H1 (cell line): ENCODE measurements around the gene TWSG1. TPM values are rescaled to one million over a fixed set of nuclear protein-coding genes. Genes with fewer than 3 reads are reported as not detected.

ENCODE experiments used
- CTCF ChIA-PET: fragments of 300-600 bp; sonication (Branson Sonifier 250); formaldehyde crosslinking; loops from one replicate; lab custom pipeline; 2021; ENCODE audit not compliant: partially characterized antibody; lab: Charles Lee
- POLR2A ChIA-PET: fragments of 300-600 bp; sonication (Branson Sonifier 250); formaldehyde crosslinking; loops from one replicate; lab custom pipeline; 2021; ENCODE audit warnings: inconsistent platforms; ENCODE audit not compliant: partially characterized antibody; lab: Charles Lee
- DNase-seq, 2 experiments: peaks; one replicate each; pipeline versions ENCODE4 v3.0.0 to v3.0.0-alpha.2; 2010 to 2022; ENCODE audit warnings: low spot score in 2 of 2, low read depth in 1 of 2, mixed read lengths in 1 of 2
- FAIRE-seq: peaks from 2 replicates; lab custom pipeline; 2011; peaks lifted over from hg19 to GRCh38; lab: Jason Lieb, UNC
- H2AFZ ChIP-seq: 2 replicates; pipeline ENCODE4 v1.8.1; 2012; ENCODE audit warnings: low read length, inconsistent platforms
- H2AK5ac ChIP-seq: 2 replicates; pipeline ENCODE4 v1.6.1; 2013; ENCODE audit warnings: low read depth, low read length
- H2BK120ac ChIP-seq: replicated peaks from 2 replicates; pipeline ENCODE3; 2013; ENCODE audit warnings: low read depth, low read length, inconsistent platforms
- H2BK12ac ChIP-seq: 2 replicates; pipeline ENCODE4 v1.6.1; 2013; ENCODE audit warnings: low read depth, low read length
- H2BK15ac ChIP-seq: 2 replicates; pipeline ENCODE4 v1.6.1; 2013; ENCODE audit warnings: low read length
- H2BK20ac ChIP-seq: 2 replicates; pipeline ENCODE4 v1.6.1; 2013; ENCODE audit warnings: low read length
- H2BK5ac ChIP-seq: 2 replicates; pipeline ENCODE4 v1.6.1; 2013; ENCODE audit warnings: low read depth, low read length
- H3K14ac ChIP-seq: 2 replicates; pipeline ENCODE4 v1.6.1; 2013; ENCODE audit warnings: inconsistent platforms; ENCODE audit not compliant: insufficient read length
- H3K18ac ChIP-seq: 2 replicates; pipeline ENCODE4 v1.6.1; 2013; ENCODE audit warnings: low read length; ENCODE audit errors: extremely low read depth
- H3K23ac ChIP-seq: 2 replicates; pipeline ENCODE4 v1.6.1; 2013; ENCODE audit warnings: inconsistent platforms; ENCODE audit not compliant: insufficient read length
- H3K23me2 ChIP-seq: 2 replicates; pipeline ENCODE4 v1.6.1; 2013; ENCODE audit warnings: low read depth, low read length
- H3K27ac ChIP-seq: 2 replicates; pipeline ENCODE4 v1.6.1; 2011; ENCODE audit warnings: low read depth, low read length, inconsistent platforms
- H3K27me3 ChIP-seq, 4 experiments: replicated peaks in 1 of 4; 1 replicate in 1 of 4; 2 replicates in 3 of 4; pipeline versions ENCODE4 v1.6.1 to v1.8.1; 2011 to 2013; ENCODE audit warnings: low read length in 3 of 4, mild to moderate bottlenecking in 3 of 4, inconsistent platforms in 2 of 4, mixed read lengths in 2 of 4, moderate library complexity in 1 of 4; ENCODE audit not compliant: control insufficient read depth in 3 of 4, insufficient read depth in 3 of 4; ENCODE audit errors: extremely low read depth in 1 of 4
- H3K36me3 ChIP-seq, 4 experiments: 2 replicates each; pipeline versions ENCODE4 v1.6.1 to v1.8.1; 2011 to 2013; ENCODE audit warnings: mild to moderate bottlenecking in 4 of 4, low read length in 3 of 4, moderate library complexity in 2 of 4, control low read depth in 1 of 4, inconsistent platforms in 1 of 4; ENCODE audit not compliant: insufficient read depth in 4 of 4, control insufficient read depth in 2 of 4
- H3K4ac ChIP-seq: replicated peaks from 2 replicates; pipeline ENCODE3; 2013; ENCODE audit warnings: low read length, low read depth, mixed read lengths, inconsistent platforms; ENCODE audit not compliant: insufficient read length
- H3K4me1 ChIP-seq, 4 experiments: replicated peaks in 1 of 4; 1 replicate in 1 of 4; 2 replicates in 3 of 4; pipeline versions ENCODE4 v1.6.1 to v1.8.1; 2011 to 2013; ENCODE audit warnings: low read length in 3 of 4, inconsistent platforms in 2 of 4, mixed read lengths in 1 of 4; ENCODE audit not compliant: insufficient read depth in 4 of 4, control insufficient read depth in 3 of 4
- H3K4me2 ChIP-seq, 2 experiments: 2 replicates each; pipeline versions ENCODE4 v1.6.1 to v1.8.1; 2011 to 2013; ENCODE audit warnings: low read depth in 2 of 2, low read length in 2 of 2, control low read depth in 1 of 2, inconsistent platforms in 1 of 2, mild to moderate bottlenecking in 1 of 2; ENCODE audit not compliant: insufficient read depth in 1 of 2
- H3K4me3 ChIP-seq, 4 experiments: fragments of 200-600, 300-600 bp in 1 of 4; sonication (generic), shearing (Covaris generic), sonication (Bioruptor Twin) in 1 of 4; 2 replicates each; pipeline versions ENCODE4 v1.5.1 to v1.8.1; 2011 to 2016; ENCODE audit warnings: low read length in 4 of 4, low read depth in 3 of 4, control low read depth in 2 of 4, inconsistent platforms in 2 of 4, mild to moderate bottlenecking in 2 of 4, mixed read lengths in 1 of 4, moderate library complexity in 1 of 4; ENCODE audit not compliant: insufficient read depth in 2 of 4; ENCODE audit errors: extremely low read depth in 1 of 4
- H3K56ac ChIP-seq: replicated peaks from 2 replicates; pipeline ENCODE3; 2013; ENCODE audit warnings: low read depth, mild to moderate bottlenecking, mixed read lengths, low read length, inconsistent platforms; ENCODE audit not compliant: insufficient read length
- H3K79me1 ChIP-seq: 2 replicates; pipeline ENCODE4 v1.6.1; 2013; ENCODE audit warnings: low read depth, low read length, control low read depth
- H3K79me2 ChIP-seq, 2 experiments: 2 replicates each; pipeline versions ENCODE4 v1.6.1 to v1.8.1; 2012 to 2013; ENCODE audit warnings: low read length in 2 of 2, mild to moderate bottlenecking in 2 of 2, inconsistent platforms in 1 of 2; ENCODE audit not compliant: insufficient read depth in 2 of 2, control insufficient read depth in 1 of 2
- H3K9ac ChIP-seq, 4 experiments: replicated peaks in 1 of 4; 1 replicate in 1 of 4; 2 replicates in 3 of 4; pipeline versions ENCODE4 v1.6.1 to v1.8.1; 2011 to 2013; ENCODE audit warnings: low read depth in 3 of 4, low read length in 3 of 4, control low read depth in 2 of 4, mild to moderate bottlenecking in 2 of 4, moderate library complexity in 2 of 4, inconsistent platforms in 1 of 4; ENCODE audit errors: extremely low read depth in 1 of 4
- H3K9me3 ChIP-seq, 2 experiments: 2 replicates each; pipeline versions ENCODE4 v1.6.1 to v1.8.1; 2012 to 2013; ENCODE audit warnings: mild to moderate bottlenecking in 2 of 2, moderate library complexity in 2 of 2, control low read depth in 1 of 2, inconsistent platforms in 1 of 2, low read depth in 1 of 2, low read length in 1 of 2, mixed read lengths in 1 of 2; ENCODE audit not compliant: insufficient read depth in 2 of 2
- H4K20me1 ChIP-seq, 2 experiments: replicated peaks in 1 of 2; 2 replicates each; pipeline versions ENCODE3 to v1.8.1; 2011 to 2013; ENCODE audit warnings: inconsistent platforms in 2 of 2, low read length in 2 of 2, mild to moderate bottlenecking in 1 of 2; ENCODE audit not compliant: insufficient read depth in 2 of 2, control insufficient read depth in 1 of 2
- H4K5ac ChIP-seq: 2 replicates; pipeline ENCODE4 v1.6.1; 2013; ENCODE audit warnings: low read length, low read depth, mixed read lengths, inconsistent platforms; ENCODE audit not compliant: insufficient read length
- H4K8ac ChIP-seq: 2 replicates; pipeline ENCODE4 v1.8.0; 2013; ENCODE audit warnings: mild to moderate bottlenecking, moderate library complexity, low read length, inconsistent platforms; ENCODE audit not compliant: insufficient read depth; ENCODE audit errors: extremely low read depth
- H4K91ac ChIP-seq: replicated peaks from 2 replicates; pipeline ENCODE3; 2013; ENCODE audit warnings: low read length, mixed read lengths, inconsistent platforms; ENCODE audit not compliant: insufficient read length
- ASH2L ChIP-seq: fragments of 200-600, 300-600 bp; sonication (generic); IDR thresholded peaks from one replicate; pipeline ENCODE4 v1.7.1; 2017; ENCODE audit warnings: low read length
- CTBP2 ChIP-seq: IDR thresholded peaks from 2 replicates; pipeline ENCODE4 v1.7.0; 2011; ENCODE audit warnings: borderline replicate concordance, mild to moderate bottlenecking, moderate library complexity, mixed read lengths, low read length; ENCODE audit not compliant: insufficient read depth, insufficient read length
- EZH2 ChIP-seq: fragments of 200-600 bp; sonication (generic); IDR thresholded peaks from 2 replicates; pipeline ENCODE4 v1.7.1; 2012; ENCODE audit warnings: low read depth, mild to moderate bottlenecking, moderate library complexity, low read length, inconsistent platforms; ENCODE audit not compliant: severe bottlenecking
- FOSL1 ChIP-seq: IDR thresholded peaks from 2 replicates; pipeline ENCODE4 v1.6.1; 2011; ENCODE audit warnings: mild to moderate bottlenecking, low read depth, low read length, moderate library complexity; ENCODE audit not compliant: insufficient read depth
- KDM5A ChIP-seq: fragments of 200-600 bp; IDR thresholded peaks from 2 replicates; pipeline ENCODE4 v1.7.1; 2012; ENCODE audit warnings: mild to moderate bottlenecking, low read length, inconsistent platforms, mixed read lengths
- NANOG ChIP-seq: IDR thresholded peaks from 2 replicates; pipeline ENCODE4 v1.6.1; 2011; ENCODE audit warnings: low read length, low read depth, mild to moderate bottlenecking, inconsistent platforms; ENCODE audit not compliant: insufficient read depth, poor library complexity, severe bottlenecking
- PHF8 ChIP-seq: fragments of 200-600 bp; sonication (generic); conservative IDR thresholded peaks from 2 replicates; pipeline ENCODE4 v1.7.1; 2012; ENCODE audit warnings: low read depth, mild to moderate bottlenecking, inconsistent platforms, low read length, moderate library complexity
- POU5F1 ChIP-seq: IDR thresholded peaks from 2 replicates; pipeline ENCODE4 v1.6.1; 2011; ENCODE audit warnings: low read depth, mild to moderate bottlenecking, low read length, moderate library complexity
- SIRT6 ChIP-seq: IDR thresholded peaks from one replicate; pipeline ENCODE4 v1.7.1; 2012; ENCODE audit warnings: low read length, inconsistent platforms
- SP4 ChIP-seq: IDR thresholded peaks from 2 replicates; pipeline ENCODE4 v1.6.1; 2012; ENCODE audit warnings: low read length, inconsistent platforms
- USF2 ChIP-seq: IDR thresholded peaks from 2 replicates; pipeline ENCODE4 v1.6.1; 2011; ENCODE audit warnings: low read length, improper control_type of control experiment
- WGBS, 2 experiments: shearing (Covaris generic) in 1 of 2; methylation state at CpG; one replicate each; pipeline versions ENCODE4 v1.1.6 to v1.1.7; 2013 to 2015; ENCODE audit warnings: low lambda C conversion rate in 2 of 2, mixed read lengths in 2 of 2, inconsistent platforms in 1 of 2, low coverage in 1 of 2, missing lambda C conversion rate in 1 of 2; ENCODE audit not compliant: insufficient replicate concordance in 2 of 2, insufficient coverage in 1 of 2, insufficient read length in 1 of 2; ENCODE audit errors: extremely low coverage in 1 of 2, missing lambda C conversion rate in 1 of 2; 5-methylcytosine and 5-hydroxymethylcytosine counted together
- polyA plus RNA-seq, 7 experiments: library from polyadenylated mRNA; depleted of rRNA in 3 of 7; stranded (reverse) in 5 of 7; unstranded in 2 of 7; fragments of >200 nt in 5 of 7; fragments of 200-250 nt in 2 of 7; gene quantifications; 1 replicate in 5 of 7; 2 replicates in 1 of 7; 4 replicates in 1 of 7; pipeline versions ENCODE4 v1.2.1 to v1.2.3, GENCODE V29; 2011 to 2013; ENCODE audit warnings: missing spikeins in 2 of 7, mixed read lengths in 2 of 7
- total RNA-seq: library from RNA; stranded (reverse); fragmentation: NEBNext Ultra II Directional; extraction: Animal tissue kit (Norgen Biotek cat#: 25700); gene quantifications from 2 replicates; pipeline ENCODE4 v1.2.1, GENCODE V29; 2021

The TWSG1 gene
- total and polyA plus RNA-seq, 2 of the 8 experiments (the other 6 are each of a cell fraction or from before 2014, with no cell fraction given), result 11.8 to 19.8 TPM

GRCh38 chr18:9321736-9322135 lies 12.8 kb upstream of the TWSG1 start:
- no peak overlapping the region for H2AK5ac ChIP-seq
- no peak for TF ChIP-seq FOSL1
- TF ChIP-seq USF2, result no peak
- no peak for TF ChIP-seq SIRT6
- TF ChIP-seq NANOG, result no peak
- TF ChIP-seq ASH2L, result no peak
- no peak for TF ChIP-seq KDM5A
- TF ChIP-seq PHF8, result no peak
- no peak for TF ChIP-seq EZH2
- TF ChIP-seq CTBP2, result no peak
- TF ChIP-seq POU5F1, result no peak
- no peak for TF ChIP-seq SP4

More at GRCh38 chr18:9321736-9322135, 12.8 kb upstream of the TWSG1 start:
- DNase-seq (no peak), FAIRE-seq (no peak)
- Histone ChIP-seq H3K27ac (no peak overlapping the region), H4K8ac (peak overlapping the region; percentile 58; the same call in 1 of the 2 replicates), H3K4ac (no peak overlapping the region), H4K91ac (no peak overlapping the region), H4K5ac (no peak overlapping the region), H4K20me1 (no peaks in the 10 kb centered on the region), H2AFZ (no peak overlapping the region), H3K9ac (no peak overlapping the region), H2BK120ac (no peak overlapping the region), H2BK15ac (no peak overlapping the region; the same call in 1 of the 2 replicates), H2BK20ac (no peak overlapping the region), H2BK12ac (no peak overlapping the region), H2BK5ac (no peak overlapping the region), H3K9me3 (no peaks in the 10 kb centered on the region), H3K14ac (no peak overlapping the region), H3K79me1 (no peaks in the 10 kb centered on the region), H3K23ac (no peak overlapping the region), H3K23me2 (no peaks in the 10 kb centered on the region), H3K36me3 (no peaks in the 10 kb centered on the region), H3K4me3 (no peak overlapping the region), H3K56ac (no peak overlapping the region), H3K18ac (no peak overlapping the region), H3K79me2 (no peaks in the 10 kb centered on the region), H3K4me2 (no peak overlapping the region), H3K27me3 (no peaks in the 10 kb centered on the region), H3K4me1 (no peaks in the 10 kb centered on the region)
- ChIA-PET POLR2A (interaction anchor here (1.0 kb wide), 1 partner anchor 13 kb away, joined by 3 read pairs; the partner anchor contains the start of gene TWSG1), CTCF (interaction anchor here (0.7 kb wide), 1 partner anchor 25 kb away, joined by 3 read pairs; no protein-coding TSS in a partner anchor)
- 88% methylated on average over 4 of the region's 4 CpGs; no CpG with 5 or more reads in 1 of the 2 experiments for WGBS, 2 experiments
